Measurements from ENCODE around the gene HAUS5.

HAUS5 gene

GRCh38 chr19:35577918-35578317, 34.6 kb upstream of the HAUS5 start (continued):
- TF ChIP-seq CSRNP3 (CRISPR knock-in tag; IDR thresholded peaks at IDR 0.05) = no peak
- TF ChIP-seq ISL1 (CRISPR knock-in tag; IDR thresholded peaks at IDR 0.05) = no peak

- ATAC-seq = no peak
- TF ChIP-seq CSRNP3 (CRISPR knock-in tag; IDR thresholded peaks at IDR 0.05) = no peak
- TF ChIP-seq ESRRG (CRISPR knock-in tag; IDR thresholded peaks at IDR 0.05) = no peak
- TF ChIP-seq RARB (CRISPR knock-in tag; IDR thresholded peaks at IDR 0.05) = no peak
- no peak for TF ChIP-seq GLIS3 (CRISPR knock-in tag; IDR thresholded peaks at IDR 0.05)
- no peak for TF ChIP-seq ZFP3 (CRISPR knock-in tag; IDR thresholded peaks at IDR 0.05)
- TF ChIP-seq PATZ1 (CRISPR knock-in tag; IDR thresholded peaks at IDR 0.05; ENCODE audit: borderline replicate concordance) = no peak
- no peak for TF ChIP-seq CREB5 (CRISPR knock-in tag; IDR thresholded peaks at IDR 0.05; ENCODE audit: low read depth)
- no peak for TF ChIP-seq TOX (CRISPR knock-in tag; IDR thresholded peaks at IDR 0.05; ENCODE audit: borderline replicate concordance)
- no peak for TF ChIP-seq CSDC2 (CRISPR knock-in tag; IDR thresholded peaks at IDR 0.05)
- no peak for TF ChIP-seq ARNTL (CRISPR knock-in tag; IDR thresholded peaks at IDR 0.05; ENCODE audit: borderline replicate concordance, low read depth)
- TF ChIP-seq ZC3H10 (CRISPR knock-in tag; IDR thresholded peaks at IDR 0.05) = no peak
- TF ChIP-seq POU6F1 (CRISPR knock-in tag; IDR thresholded peaks at IDR 0.05; ENCODE audit: borderline replicate concordance, low read depth) = no peak
- TF ChIP-seq ZNF565 (CRISPR knock-in tag; conservative IDR thresholded peaks at IDR 0.05; ENCODE audit: low read depth) = no peak
- TF ChIP-seq ZNF8 (CRISPR knock-in tag; IDR thresholded peaks at IDR 0.05) = no peak
- TF ChIP-seq BACH2 (CRISPR knock-in tag; IDR thresholded peaks at IDR 0.05; ENCODE audit: borderline replicate concordance) = no peak
- TF ChIP-seq ISL1 (CRISPR knock-in tag; IDR thresholded peaks at IDR 0.05) = no peak
- no peak for TF ChIP-seq ZFP30 (CRISPR knock-in tag; IDR thresholded peaks at IDR 0.05)
- TF ChIP-seq TCF4 (CRISPR knock-in tag; IDR thresholded peaks at IDR 0.05; ENCODE audit: borderline replicate concordance) = no peak
- no peak for TF ChIP-seq SNAI2 (CRISPR knock-in tag; IDR thresholded peaks at IDR 0.05)
- TF ChIP-seq ZNF70 (CRISPR knock-in tag; IDR thresholded peaks at IDR 0.05) = no peak
Measured at GRCh38 chr19:35578707-35579106, 33.8 kb upstream of the HAUS5 start.

GRCh38 chr19:35582760-35583159, 29.8 kb upstream of the HAUS5 start:
- no peak for ATAC-seq
- TF ChIP-seq CREB5 (CRISPR knock-in tag; IDR thresholded peaks at IDR 0.05; ENCODE audit: low read depth) = no peak
- TF ChIP-seq ISL1 (CRISPR knock-in tag; IDR thresholded peaks at IDR 0.05) = no peak
- no peak for TF ChIP-seq PPARA (CRISPR knock-in tag; IDR thresholded peaks at IDR 0.05; ENCODE audit: borderline replicate concordance)
- TF ChIP-seq ZNF70 (CRISPR knock-in tag; IDR thresholded peaks at IDR 0.05) = no peak
- TF ChIP-seq ESRRG (CRISPR knock-in tag; IDR thresholded peaks at IDR 0.05) = no peak
- TF ChIP-seq RARB (CRISPR knock-in tag; IDR thresholded peaks at IDR 0.05) = no peak
- no peak for TF ChIP-seq SNAI2 (CRISPR knock-in tag; IDR thresholded peaks at IDR 0.05)
- no peak for TF ChIP-seq GLIS3 (CRISPR knock-in tag; IDR thresholded peaks at IDR 0.05)
- no peak for TF ChIP-seq PATZ1 (CRISPR knock-in tag; IDR thresholded peaks at IDR 0.05; ENCODE audit: borderline replicate concordance)
- TF ChIP-seq TSHZ2 (CRISPR knock-in tag; IDR thresholded peaks at IDR 0.05) = no peak
- TF ChIP-seq ZNF565 (CRISPR knock-in tag; conservative IDR thresholded peaks at IDR 0.05; ENCODE audit: low read depth) = no peak
- TF ChIP-seq CSRNP3 (CRISPR knock-in tag; IDR thresholded peaks at IDR 0.05) = no peak
- TF ChIP-seq ARNTL (CRISPR knock-in tag; IDR thresholded peaks at IDR 0.05; ENCODE audit: borderline replicate concordance, low read depth) = no peak

All from SK-N-SH treated with all-trans-retinoic acid at 6 μM for 48 hours (cell line).